HG03103 (cell line): ENCODE measurements around the gene KCNN4.

ENCODE experiments used
- ATAC-seq: cut with Tn5 transposase; IDR thresholded peaks from one replicate; pipeline ENCODE4 v1.9.1; 2021; ENCODE audit warnings: low read depth; ENCODE audit not compliant: unreplicated experiment

Gene KCNN4

DNA sequence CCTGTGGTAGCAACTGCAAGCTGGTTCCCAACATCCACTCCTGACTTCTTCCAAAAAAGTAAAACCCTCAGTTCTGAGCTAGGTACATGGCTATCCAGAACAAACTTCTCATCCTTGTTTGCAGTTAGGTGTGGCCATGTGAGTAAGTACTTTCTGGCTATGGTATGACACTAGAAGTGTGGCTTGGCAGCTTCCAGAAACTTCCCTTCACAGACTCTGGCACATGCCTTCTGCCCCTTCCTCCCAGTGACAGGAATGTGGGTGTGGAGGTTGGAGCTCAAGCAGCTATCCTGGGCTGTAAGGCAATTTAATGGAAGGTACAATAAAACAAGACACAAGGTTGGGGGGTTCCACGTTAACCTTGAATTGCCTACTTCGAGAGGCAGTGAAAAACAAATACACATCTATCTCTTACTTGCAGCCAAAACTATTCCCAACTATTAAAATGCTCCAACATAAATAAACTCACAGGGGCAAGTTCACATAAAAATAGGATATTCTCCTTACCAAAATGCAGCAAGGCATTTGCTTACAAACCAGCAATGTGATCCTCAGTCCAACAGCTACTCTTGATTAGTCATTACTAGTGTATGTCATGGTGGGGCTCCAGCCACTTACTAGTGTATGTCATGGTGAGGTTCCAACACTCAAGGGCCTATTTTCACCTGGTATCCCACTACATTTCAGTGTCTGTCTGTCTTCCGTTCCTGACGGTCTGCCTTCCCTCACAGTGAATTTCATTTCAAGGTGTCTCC is 29.1 kb downstream of the KCNN4 start:
- ATAC-seq: no peak

DNA sequence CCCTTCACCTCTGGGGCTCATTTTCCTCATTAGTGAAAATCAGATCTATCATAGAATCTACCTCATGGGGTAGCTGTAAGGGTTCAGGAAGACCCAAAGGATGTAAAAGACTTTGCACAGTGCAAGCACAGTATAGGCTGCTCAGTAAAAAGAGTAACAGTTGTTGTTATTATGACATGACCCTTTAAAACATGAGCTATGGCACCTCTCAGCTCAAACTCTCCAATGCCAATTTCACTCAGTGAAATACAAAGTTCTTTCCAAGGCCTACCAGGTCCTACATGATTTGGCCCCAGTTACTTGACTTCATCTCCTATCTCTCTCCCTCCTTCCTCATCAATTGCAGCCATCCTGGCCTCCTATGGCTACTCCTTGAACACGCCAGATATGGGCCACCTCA is 30.9 kb downstream of the KCNN4 start:
- ATAC-seq: no peak

DNA sequence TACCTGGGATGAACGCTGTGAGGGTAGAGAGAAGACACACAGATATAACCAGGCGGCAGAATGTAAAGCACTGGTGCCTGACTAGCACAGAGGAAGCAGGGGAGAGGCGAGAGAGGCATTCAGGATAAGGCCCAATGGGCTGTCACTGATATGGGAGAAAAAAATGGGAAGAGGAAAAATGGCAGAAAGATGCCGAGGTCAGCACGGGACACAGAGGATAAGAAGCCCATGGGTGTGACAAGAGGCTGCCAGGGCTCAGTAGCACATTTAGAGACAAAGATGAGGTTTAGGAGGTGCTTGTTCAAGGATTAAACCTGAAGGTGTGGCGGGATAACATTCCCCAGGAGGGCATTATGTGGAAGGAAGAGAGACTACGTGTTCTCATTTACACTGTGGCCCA is 31.6 kb downstream of the KCNN4 start:
- no peak for ATAC-seq

DNA sequence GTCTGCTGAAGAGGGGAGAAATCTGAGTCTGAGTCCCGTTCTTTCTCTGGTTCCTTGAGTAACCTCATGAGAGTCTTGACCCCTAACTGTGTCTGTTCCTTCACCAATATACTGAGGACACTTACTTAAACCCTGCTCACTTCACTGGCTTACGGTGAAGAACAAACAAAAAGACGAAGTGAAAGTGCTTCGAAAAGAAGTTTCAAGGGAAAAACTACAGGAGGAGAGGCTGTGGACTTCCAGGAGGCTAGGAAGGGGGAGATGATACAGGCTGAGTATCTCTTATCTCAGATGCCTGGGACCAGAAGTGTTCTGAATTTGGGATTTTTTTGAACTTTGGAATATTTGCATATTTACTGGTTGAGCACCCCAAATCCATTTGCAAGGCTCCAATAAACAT is 32.1 kb downstream of the KCNN4 start:
- ATAC-seq: no peak

- ATAC-seq: no peak
Measured at GRCh38 chr19:43748205-43748594, 32.6 kb downstream of the KCNN4 start.

DNA sequence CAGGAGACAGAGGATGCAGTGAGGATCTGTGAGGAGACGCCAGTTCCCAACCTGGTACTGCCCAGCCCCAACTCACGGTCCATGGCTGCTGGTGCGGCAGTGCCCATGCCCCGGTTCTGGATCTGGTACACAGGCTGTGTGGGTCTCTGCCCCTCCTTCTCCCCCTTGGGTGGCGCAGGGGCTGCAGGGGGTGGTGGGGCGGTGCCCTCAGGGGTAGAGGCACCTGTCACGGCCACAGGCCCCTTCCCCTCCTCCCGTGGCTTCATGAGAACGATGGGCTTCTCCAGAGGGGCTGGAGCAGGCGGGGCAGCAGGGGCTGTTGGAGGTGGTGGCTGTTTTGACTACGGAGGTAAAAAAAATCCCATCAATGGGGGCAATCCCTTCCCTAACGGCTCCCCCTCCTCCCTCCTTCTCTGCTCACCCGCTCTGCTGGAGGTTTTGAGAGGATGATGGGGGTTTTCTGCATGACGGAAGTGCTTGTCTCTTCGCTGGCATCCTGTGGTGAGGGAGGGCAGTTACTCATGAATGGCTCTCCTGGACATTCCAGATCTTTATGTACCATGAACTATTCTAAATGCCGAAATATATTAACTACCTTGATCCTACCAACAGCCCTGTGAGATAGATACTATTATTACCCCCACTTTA is 33.1 kb downstream of the KCNN4 start:
- ATAC-seq: no peak

GRCh38 chr19:43743059-43743458 is 37.7 kb downstream of the KCNN4 start:
- ATAC-seq: no peak

- ATAC-seq: no peak
Measured at GRCh38 chr19:43741075-43741825, 39.5 kb downstream of the KCNN4 start.

GRCh38 chr19:43739439-43740235 is 41.1 kb downstream of the KCNN4 start:
- no peak for ATAC-seq

DNA sequence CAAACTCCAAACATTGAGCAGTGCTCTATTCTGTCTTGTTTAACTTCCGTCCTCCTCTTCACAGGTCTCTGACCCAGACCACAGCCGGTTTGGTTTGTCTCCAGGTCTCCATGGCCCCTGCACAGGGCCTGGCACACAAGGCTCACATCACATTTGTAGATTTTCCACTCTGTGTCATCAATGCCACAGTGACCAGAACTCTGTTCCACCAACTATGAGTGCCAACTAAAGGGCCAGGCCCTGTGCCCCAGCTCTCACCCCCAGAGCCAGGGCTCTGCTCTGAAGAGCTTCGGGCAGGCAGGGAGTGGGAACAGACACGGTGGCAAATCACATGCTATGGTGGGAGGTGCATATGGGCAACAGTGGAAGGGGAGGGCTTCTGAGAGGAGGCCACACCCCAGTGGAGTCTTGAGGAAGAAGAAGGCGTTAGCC is 42.0 kb downstream of the KCNN4 start:
- ATAC-seq: no peak

DNA sequence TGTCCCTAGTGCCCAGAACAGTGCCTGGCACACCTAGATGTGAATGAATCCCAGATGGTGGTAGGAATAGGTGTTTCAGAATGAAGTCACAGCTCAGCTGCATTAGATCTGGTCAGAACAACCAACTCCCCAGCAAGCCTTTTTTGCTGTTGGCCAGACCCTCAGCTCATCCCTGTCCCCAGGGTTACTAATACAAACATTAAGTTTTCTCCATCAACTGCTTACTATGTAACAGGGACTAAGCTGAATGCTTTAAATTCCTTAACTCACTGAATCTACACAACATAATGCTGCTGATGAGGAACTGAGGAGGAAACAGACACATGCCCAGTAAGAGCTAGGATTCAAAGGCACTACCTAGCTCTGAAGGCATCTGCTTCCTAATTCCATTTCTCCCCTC is 44.8 kb downstream of the KCNN4 start:
- ATAC-seq: no peak

DNA sequence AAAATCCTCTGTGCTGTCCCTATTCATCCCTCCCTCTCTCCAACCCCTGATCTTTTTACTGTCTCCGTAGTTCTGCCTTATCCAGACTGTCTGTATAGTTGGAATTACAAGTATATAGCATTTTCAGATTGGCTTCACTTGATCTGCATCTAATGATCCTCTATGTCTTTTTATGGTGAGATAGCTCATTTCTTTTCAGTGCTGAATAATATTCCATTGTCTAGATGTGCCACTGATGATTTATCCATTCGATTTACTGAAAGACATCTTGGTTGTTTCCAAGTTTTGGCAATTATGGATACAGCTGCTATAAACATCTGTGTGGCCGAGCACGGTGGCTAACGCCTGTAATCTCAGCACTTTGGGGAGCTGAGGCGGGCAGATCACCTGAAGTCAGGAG is 45.8 kb downstream of the KCNN4 start:
- ATAC-seq: no peak

- ATAC-seq: no peak
Measured at GRCh38 chr19:43731846-43732245, 48.9 kb downstream of the KCNN4 start.

- ATAC-seq: no peak
Measured at GRCh38 chr19:43731346-43731745, 49.4 kb downstream of the KCNN4 start.

GRCh38 chr19:43729919-43730318 is 50.9 kb downstream of the KCNN4 start:
- no peak for ATAC-seq

DNA sequence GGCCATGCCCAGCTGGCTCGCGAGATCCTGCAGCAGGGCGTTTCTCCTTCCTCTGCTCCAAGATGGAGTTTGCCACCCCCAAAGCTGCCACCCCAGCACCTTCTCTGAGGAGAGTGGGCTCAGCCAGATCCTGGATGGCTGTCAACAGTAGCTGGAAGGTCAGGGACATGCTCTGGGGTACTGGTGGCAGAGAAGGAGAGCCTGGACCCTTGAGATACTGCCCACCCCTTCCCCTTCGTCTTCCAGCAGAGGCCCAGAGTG is 53.2 kb downstream of the KCNN4 start:
- ATAC-seq: no peak

DNA sequence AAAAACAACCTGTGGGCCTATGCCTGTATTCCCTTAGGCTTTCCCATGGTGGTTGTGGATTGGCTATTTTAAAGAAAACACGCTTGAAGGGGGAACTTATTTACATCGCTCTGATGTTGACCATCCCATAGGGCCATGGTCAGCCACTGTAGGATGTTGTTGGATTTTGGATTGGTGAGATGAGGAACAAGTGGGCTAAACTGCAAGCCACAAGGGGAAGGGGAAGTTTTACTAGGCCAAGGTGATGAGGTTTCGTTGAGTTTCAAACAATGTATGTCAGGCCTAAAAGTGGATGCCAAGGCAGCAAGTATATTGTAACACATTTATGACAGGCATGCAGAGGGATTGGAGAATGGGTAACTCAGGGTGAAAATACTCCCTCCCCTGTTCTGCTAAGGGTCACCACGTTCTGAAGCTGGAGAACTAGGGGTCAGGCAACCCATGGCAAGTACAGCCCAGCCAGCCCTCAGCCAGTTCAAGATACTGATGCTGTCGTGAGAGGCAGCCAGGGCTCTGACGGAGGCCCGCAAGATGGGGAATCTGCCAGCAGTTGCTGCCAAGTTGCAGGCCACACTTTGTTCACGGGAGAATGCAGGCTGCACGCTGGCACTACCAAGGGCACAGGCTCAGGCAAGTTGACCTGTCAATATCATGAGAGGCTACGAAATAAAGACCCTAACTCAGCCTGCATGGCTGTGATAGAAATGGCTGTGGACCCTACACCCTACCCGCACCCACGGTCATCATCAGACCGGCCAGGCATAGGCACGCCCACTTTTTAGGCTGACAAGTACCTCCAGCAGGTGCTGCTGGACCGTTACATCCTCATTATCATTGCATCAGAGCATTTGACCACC is 53.8 kb downstream of the KCNN4 start:
- ATAC-seq: no peak

- ATAC-seq: no peak
Measured at GRCh38 chr19:43725468-43725867, 55.3 kb downstream of the KCNN4 start.

DNA sequence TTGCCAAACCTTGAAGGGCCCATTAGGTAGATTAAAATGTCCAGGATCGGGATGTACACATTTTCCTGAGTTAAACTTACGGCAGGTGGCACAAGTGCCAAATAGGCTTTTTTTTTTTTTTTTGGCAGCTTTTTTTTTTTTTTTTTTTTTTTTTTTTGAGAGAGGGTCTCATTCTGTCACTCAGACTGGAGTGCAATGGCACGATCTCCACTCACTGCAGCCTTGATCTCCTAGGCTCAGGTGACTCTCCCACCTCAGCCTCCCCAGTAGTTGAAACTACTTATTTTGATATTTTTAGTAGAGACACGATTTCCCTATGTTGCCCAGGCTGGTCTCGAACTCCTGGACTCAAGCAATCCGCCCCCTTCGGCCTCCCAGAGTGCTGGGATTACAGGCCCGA is 55.9 kb downstream of the KCNN4 start:
- ATAC-seq: no peak

DNA sequence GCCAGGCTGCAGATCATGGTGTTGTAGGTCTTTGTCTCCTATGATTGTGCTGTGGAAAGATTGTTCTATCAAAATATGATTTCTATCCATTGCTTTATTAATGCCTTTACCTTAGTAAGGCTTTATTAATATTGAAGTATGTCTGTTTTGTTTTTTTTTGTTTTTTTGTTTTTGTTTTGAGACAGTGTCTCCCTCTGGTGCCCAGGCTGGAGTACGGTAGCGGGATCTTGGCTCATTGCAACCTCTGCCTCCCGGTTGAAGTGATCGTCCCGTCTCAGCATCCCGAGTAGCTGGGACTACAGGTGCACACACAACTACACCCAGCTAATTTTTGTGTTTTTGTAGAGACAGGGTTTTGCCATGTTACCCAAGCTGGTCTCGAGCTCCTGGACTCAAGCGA is 57.2 kb downstream of the KCNN4 start:
- ATAC-seq: no peak
